NCI-H748 (cell line): ENCODE data around the gene SETBP1.

Experiments
- DNase-seq: peaks from one replicate; lab custom pipeline; 2025; ENCODE audit not compliant: unreplicated experiment; lab: John Stamatoyannopoulos, UW

Gene SETBP1

GRCh38 chr18:45100321-45101105 lies 419.8 kb downstream of the SETBP1 start:
- no peak for DNase-seq

GRCh38 chr18:45102126-45102525 lies 421.4 kb downstream of the SETBP1 start:
- no peak for DNase-seq

GRCh38 chr18:45102863-45103262 lies 422.2 kb downstream of the SETBP1 start:
- DNase-seq = no peak

- DNase-seq = no peak
Observed at GRCh38 chr18:45103319-45104048, 422.8 kb downstream of the SETBP1 start.

- DNase-seq = no peak
Observed at GRCh38 chr18:45104049-45104395, 423.3 kb downstream of the SETBP1 start.

GRCh38 chr18:45106331-45106774 lies 425.7 kb downstream of the SETBP1 start:
- no peak for DNase-seq

- DNase-seq = no peak
Observed at GRCh38 chr18:45107425-45107824, 426.7 kb downstream of the SETBP1 start.

- DNase-seq = no peak
Observed at GRCh38 chr18:45108754-45109153, 428.1 kb downstream of the SETBP1 start.

GRCh38 chr18:45109271-45109670 lies 428.6 kb downstream of the SETBP1 start:
- DNase-seq = no peak

GRCh38 chr18:45109706-45110105 lies 429.0 kb downstream of the SETBP1 start:
- DNase-seq = no peak

- no peak for DNase-seq
Observed at GRCh38 chr18:45110577-45111501, 430.2 kb downstream of the SETBP1 start.

GRCh38 chr18:45111502-45111848 lies 430.8 kb downstream of the SETBP1 start:
- DNase-seq = no peak

GRCh38 chr18:45112682-45113081 lies 432.0 kb downstream of the SETBP1 start:
- DNase-seq = no peak

GRCh38 chr18:45116116-45116515 lies 435.4 kb downstream of the SETBP1 start:
- no peak for DNase-seq
